B cell (primary cell): ENCODE measurements around the gene AK8. TPM values are rescaled to one million over a fixed set of nuclear protein-coding genes. Genes with fewer than 3 reads are reported as not detected.

Experiments used
- ATAC-seq: fragments of 200-7000 bp; cut with Tn5 transposase; one replicate; pipeline ENCODE4 v1.10.0; 2021; ENCODE audit warnings: low read depth, mild to moderate bottlenecking, moderate number of reproducible peaks, moderate library complexity
- CTCF ChIA-PET: fragments of 350-600 bp; sonication (Branson Sonifier 250); formaldehyde crosslinking; loops from one replicate; lab custom pipeline; 2021; ENCODE audit warnings: antibody characterized with exemption, inconsistent platforms; lab: Charles Lee
- POLR2A ChIA-PET: fragments of 350-600 bp; sonication (Branson Sonifier 250); formaldehyde crosslinking; loops from one replicate; lab custom pipeline; 2021; ENCODE audit warnings: antibody characterized with exemption; lab: Charles Lee
- DNase-seq: peaks from one replicate; pipeline ENCODE4 v3.0.0; 2013
- H2AFZ ChIP-seq: 2 replicates; pipeline ENCODE4 v1.6.1; 2012; ENCODE audit warnings: mild to moderate bottlenecking, low read depth, low read length; ENCODE audit not compliant: insufficient read depth, poor library complexity, severe bottlenecking
- H3K27ac ChIP-seq, 2 donors: 1 replicate in 1 of 2; 2 replicates in 1 of 2; pipeline ENCODE4 v1.5.1; 2012 to 2013; ENCODE audit warnings: low read length in 2 of 2, mild to moderate bottlenecking in 2 of 2, moderate library complexity in 1 of 2
- H3K27me3 ChIP-seq, 4 experiments: fragments of 200-600 bp in 1 of 4; sonication (generic) in 1 of 4; replicated peaks in 1 of 4; 1 replicate in 2 of 4; 2 replicates in 2 of 4; pipeline versions ENCODE4 v1.6.1 to v1.7.0; 2013 to 2016; ENCODE audit warnings: low read length in 3 of 4, mild to moderate bottlenecking in 2 of 4, mixed read lengths in 1 of 4, moderate library complexity in 1 of 4; ENCODE audit not compliant: insufficient read depth in 4 of 4, control insufficient read depth in 3 of 4; ENCODE audit errors: control extremely low read depth in 1 of 4
- H3K36me3 ChIP-seq, 2 experiments: replicated peaks in 1 of 2; 1 replicate in 1 of 2; 2 replicates in 1 of 2; pipeline versions ENCODE4 v1.6.1 to v1.7.1; 2013; ENCODE audit warnings: low read length in 1 of 2; ENCODE audit not compliant: insufficient read depth in 2 of 2, control insufficient read depth in 1 of 2; ENCODE audit errors: control extremely low read depth in 1 of 2, extremely low read depth in 1 of 2
- H3K4me1 ChIP-seq, 2 donors: fragments of 200-600 bp in 1 of 2; sonication (generic) in 1 of 2; 1 replicate in 1 of 2; 2 replicates in 1 of 2; pipeline versions ENCODE4 v1.5.1 to v1.6.1; 2013 to 2017; ENCODE audit warnings: low read length in 2 of 2; ENCODE audit not compliant: control insufficient read depth in 2 of 2, insufficient read depth in 2 of 2
- H3K4me2 ChIP-seq: replicated peaks from 2 replicates; pipeline ENCODE3; 2012; ENCODE audit warnings: mild to moderate bottlenecking, low read depth, low read length; ENCODE audit not compliant: poor library complexity, severe bottlenecking
- H3K4me3 ChIP-seq, 5 experiments: fragments of 200-600 bp in 1 of 5; sonication (generic) in 1 of 5; 1 replicate in 3 of 5; 2 replicates in 2 of 5; pipeline versions ENCODE4 v1.5.1 to v1.7.0; 2011 to 2016; ENCODE audit warnings: low read length in 4 of 5, mild to moderate bottlenecking in 4 of 5, low read depth in 2 of 5, control low read depth in 1 of 5, moderate library complexity in 1 of 5; ENCODE audit not compliant: insufficient read depth in 1 of 5; ENCODE audit errors: control extremely low read depth in 1 of 5, extremely low read depth in 1 of 5
- H3K79me2 ChIP-seq: fragments of 200-600 bp; sonication (generic); one replicate; pipeline ENCODE4 v1.6.0; 2016; ENCODE audit warnings: low read length; ENCODE audit not compliant: control insufficient read depth, insufficient read depth
- H3K9ac ChIP-seq: fragments of 200-600 bp; sonication (generic); 2 replicates; pipeline ENCODE4 v1.6.1; 2017; ENCODE audit warnings: mild to moderate bottlenecking, low read length, moderate library complexity
- H3K9me3 ChIP-seq, 3 donors: one replicate each; pipeline versions ENCODE4 v1.6.1 to v1.7.1; 2013; ENCODE audit warnings: low read length in 2 of 3; ENCODE audit not compliant: control insufficient read depth in 2 of 3, insufficient read depth in 1 of 3; ENCODE audit errors: control extremely low read depth in 1 of 3
- H4K20me1 ChIP-seq: 2 replicates; pipeline ENCODE4 v1.6.0; 2012; ENCODE audit warnings: mild to moderate bottlenecking, low read length; ENCODE audit not compliant: insufficient read depth, control insufficient read depth, poor library complexity, severe bottlenecking
- H3K27ac Mint-ChIP-seq: one replicate; pipeline ENCODE4 v1.8.0; 2021; ENCODE audit warnings: mixed read lengths
- H3K27me3 Mint-ChIP-seq: one replicate; pipeline ENCODE4 v1.8.0; 2021; ENCODE audit warnings: mixed read lengths
- H3K4me1 Mint-ChIP-seq: one replicate; pipeline ENCODE4 v1.8.0; 2021; ENCODE audit warnings: mixed read lengths
- H3K4me3 Mint-ChIP-seq: one replicate; pipeline ENCODE4 v1.8.0; 2021; ENCODE audit warnings: mixed read lengths
- H3K9me3 Mint-ChIP-seq: one replicate; pipeline ENCODE4 v1.8.0; 2022; ENCODE audit warnings: mixed read lengths; ENCODE audit not compliant: insufficient read depth
- CTCF ChIP-seq: fragments of 200-600 bp; IDR thresholded peaks from one replicate; pipeline ENCODE4 v1.8.0; 2022; ENCODE audit warnings: antibody characterized with exemption, mild to moderate bottlenecking
- EZH2 ChIP-seq: IDR thresholded peaks from 2 replicates; pipeline ENCODE4 v1.6.1; 2012; ENCODE audit warnings: borderline replicate concordance, low read depth, mild to moderate bottlenecking, moderate library complexity, low read length; ENCODE audit not compliant: insufficient read depth, poor library complexity, severe bottlenecking
- WGBS: methylation state at CpG from one replicate; pipeline ENCODE4 v1.1.5; 2013; ENCODE audit warnings: missing lambda C conversion rate; ENCODE audit not compliant: insufficient coverage; 5-methylcytosine and 5-hydroxymethylcytosine counted together
- intact Hi-C: fragments of 100-400 bp; cut with micrococcal nuclease; formaldehyde crosslinking; loops from one replicate; pipeline ENCODE4 v1.10.0; 2022
- polyA plus RNA-seq: library from polyadenylated mRNA; depleted of rRNA; stranded (reverse); fragments of >200 nt; gene quantifications from 2 replicates; pipeline ENCODE4 v1.2.3, GENCODE V29; 2012
- total RNA-seq, 2 donors: library from RNA; stranded (reverse); fragments of 120-200 nt in 1 of 2; gene quantifications; 1 replicate in 1 of 2; 2 replicates in 1 of 2; pipeline versions ENCODE4 v1.2.3 to v1.2.4, GENCODE V29; 2013 to 2022

AK8 gene
- total and polyA plus RNA-seq, 2 donors (not counting 1 experiment from before 2014, with no cell fraction given), result 1.9 to 8.6 TPM

GRCh38 chr9:132866898-132867297 is 11.2 kb downstream of the AK8 start:
- H2AFZ ChIP-seq, result no peak overlapping the region
- DNase-seq (no peak), ATAC-seq (no peak)
- Mint-ChIP-seq H3K27me3 (no peaks in the 10 kb centered on the region), H3K27ac (no peak overlapping the region), H3K9me3 (no peaks in the 10 kb centered on the region), H3K4me1 (no peaks in the 10 kb centered on the region), H3K4me3 (no peak overlapping the region)
- TF ChIP-seq CTCF (no peak), EZH2 (no peak)
- H4K20me1 ChIP-seq, result no peaks in the 10 kb centered on the region
- 93% methylated on average over 2 of the region's 8 CpGs for WGBS
- intact Hi-C loops, result no loop called here
- H3K79me2 ChIP-seq, result no peaks in the 10 kb centered on the region
- H3K9me3 ChIP-seq, result no peaks in the 10 kb centered on the region
- no peak overlapping the region for H3K9ac ChIP-seq
- H3K4me1 ChIP-seq, result no peaks in the 10 kb centered on the region
- H3K4me2 ChIP-seq, result no peak overlapping the region
- CTCF ChIA-PET, result interaction anchor here (1.5 kb wide), 1 partner anchor 34 kb away, joined by 3 read pairs; no protein-coding TSS in a partner anchor
- H3K36me3 ChIP-seq, result no peaks in the 10 kb centered on the region
- POLR2A ChIA-PET, result no interaction called here
- no peak overlapping the region for H3K4me3 ChIP-seq
- H3K27ac ChIP-seq, result no peak overlapping the region
- no peaks in the 10 kb centered on the region for H3K27me3 ChIP-seq

- DNase-seq, result no peak
- H3K27ac Mint-ChIP-seq, result no peak overlapping the region
- no peaks in the 10 kb centered on the region for H3K27me3 Mint-ChIP-seq
- no peaks in the 10 kb centered on the region for H3K79me2 ChIP-seq
- H3K36me3 ChIP-seq, result no peaks in the 10 kb centered on the region
- CTCF ChIA-PET, result interaction anchor here (0.5 to 2.3 kb wide), 2 partner anchors 15 to 36 kb away, joined by 3 to 7 read pairs; no protein-coding TSS in a partner anchor
- WGBS, result 92% methylated on average over 6 of the region's 8 CpGs
- no peak for ATAC-seq
- H3K4me2 ChIP-seq, result no peak overlapping the region
- intact Hi-C loops, result no loop called here
- no peaks in the 10 kb centered on the region for H3K9me3 ChIP-seq
- H4K20me1 ChIP-seq, result no peaks in the 10 kb centered on the region
- no peaks in the 10 kb centered on the region for H3K4me1 ChIP-seq
- no peaks in the 10 kb centered on the region for H3K4me1 Mint-ChIP-seq
- H3K9ac ChIP-seq, result no peak overlapping the region
- no peak overlapping the region for H3K4me3 ChIP-seq
- H3K27me3 ChIP-seq, result no peaks in the 10 kb centered on the region
- no peak overlapping the region for H3K27ac ChIP-seq
- no peaks in the 10 kb centered on the region for H3K9me3 Mint-ChIP-seq
- no peak overlapping the region for H3K4me3 Mint-ChIP-seq
- no peak overlapping the region for H2AFZ ChIP-seq
- TF ChIP-seq EZH2 (no peak), CTCF (no peak)
- POLR2A ChIA-PET, result no interaction called here
Observed at GRCh38 chr9:132864691-132865090, 13.4 kb downstream of the AK8 start.
